PFSK-1 (cell line): ENCODE measurements around the gene CLDN34.

Source experiments
- POLR2AphosphoS5 ChIP-seq: IDR thresholded peaks from 2 replicates; pipeline ENCODE4 v1.6.1; 2012; ENCODE audit warnings: low read depth, mild to moderate bottlenecking, control low read depth, low read length, moderate library complexity
- SIN3A ChIP-seq: IDR thresholded peaks from 2 replicates; pipeline ENCODE4 v1.6.1; 2012; ENCODE audit warnings: mild to moderate bottlenecking, low read length, moderate library complexity, borderline replicate concordance; ENCODE audit not compliant: insufficient read depth

GRCh38 chrX:9983441-9983840 is 16.3 kb downstream of the CLDN34 start:
- TF ChIP-seq SIN3A = no peak
- TF ChIP-seq POLR2AphosphoS5 = no peak
